OCI-LY3 (cell line): ENCODE measurements around the gene KLF7.

ENCODE experiments used
- CTCF ChIP-seq: fragments of 200-600, 300-600 bp; sonication (generic); IDR thresholded peaks from 2 replicates; pipeline ENCODE4 v1.5.1; 2014; ENCODE audit warnings: antibody characterized with exemption, low read length, low read depth
- EZH2phosphoT487 ChIP-seq: fragments of 200-600 bp; shearing (Covaris generic); IDR thresholded peaks from 2 replicates; pipeline ENCODE4 v1.6.1; 2018; ENCODE audit warnings: antibody characterized with exemption, mixed run types, low read depth

GRCh38 chr2:207077266-207077665 lies 88.5 kb downstream of the KLF7 start:
- TF ChIP-seq CTCF (no peak), EZH2phosphoT487 (no peak)
